Gastroesophageal sphincter (tissue), 3 donors: Measurements from ENCODE around the gene ARHGAP18.
A peak's percentile ranks its signal among the peaks of the same experiment; 100 is the strongest.

Experiments used
- CTCF ChIP-seq, 4 experiments: fragments of 200-600 bp in 2 of 4; fragments of 450-650 bp in 2 of 4; sonication (generic) in 1 of 4; IDR thresholded peaks; one replicate each; pipeline ENCODE4 v1.5.1; 2017 to 2019; ENCODE audit warnings: antibody characterized with exemption in 4 of 4, mild to moderate bottlenecking in 2 of 4, moderate library complexity in 2 of 4
- EP300 ChIP-seq: sonication (generic); formaldehyde crosslinking; IDR thresholded peaks from one replicate; pipeline ENCODE4 v1.6.1; 2017; ENCODE audit warnings: antibody characterized with exemption, mild to moderate bottlenecking
- POLR2A ChIP-seq, 2 donors: fragments of 450-650 bp; IDR thresholded peaks; one replicate each; pipeline ENCODE4 v1.6.1; 2017; ENCODE audit warnings: antibody characterized with exemption in 2 of 2, mild to moderate bottlenecking in 2 of 2, moderate library complexity in 1 of 2
- POLR2AphosphoS5 ChIP-seq: sonication (generic); formaldehyde crosslinking; IDR thresholded peaks from one replicate; pipeline ENCODE4 v1.6.1; 2017; ENCODE audit warnings: antibody characterized with exemption

GRCh38 chr6:129575378-129576118 is 134.4 kb downstream of the ARHGAP18 start:
- TF ChIP-seq CTCF (IDR thresholded peaks at IDR 0.05) = peak; percentile 23 to 65 (median 58)
- TF ChIP-seq POLR2A (IDR thresholded peaks at IDR 0.05) = no peak
- no peak for TF ChIP-seq POLR2AphosphoS5
- no peak for TF ChIP-seq EP300
